CD4-positive, alpha-beta memory T cell (primary cell): Measurements from ENCODE around the gene VWA3B. TPM values are rescaled to one million over a fixed set of nuclear protein-coding genes. Genes with fewer than 3 reads are reported as not detected.

Experiments used
- CTCF ChIA-PET: fragments of 350-600 bp; sonication (Branson Sonifier 250); formaldehyde crosslinking; loops from one replicate; lab custom pipeline; 2021; ENCODE audit warnings: inconsistent platforms; ENCODE audit not compliant: partially characterized antibody; lab: Charles Lee
- POLR2A ChIA-PET: fragments of 350-600 bp; sonication (Branson Sonifier 250); formaldehyde crosslinking; loops from one replicate; lab custom pipeline; 2021; ENCODE audit not compliant: partially characterized antibody; lab: Charles Lee
- DNase-seq, 5 donors: peaks; one replicate each; pipeline versions ENCODE4 v3.0.0 to v3.0.0-alpha.2; 2020 to 2022; ENCODE audit warnings: mixed read lengths in 1 of 5
- H3K27ac ChIP-seq: one replicate; pipeline ENCODE4 v1.7.0; 2013; ENCODE audit warnings: low read depth, low read length
- H3K27me3 ChIP-seq: 2 replicates; pipeline ENCODE4 v1.7.0; 2013; ENCODE audit warnings: mild to moderate bottlenecking, low read length, moderate library complexity; ENCODE audit not compliant: insufficient read depth
- H3K36me3 ChIP-seq: 2 replicates; pipeline ENCODE4 v1.7.0; 2013; ENCODE audit warnings: mild to moderate bottlenecking, low read length, moderate library complexity; ENCODE audit not compliant: insufficient read depth
- H3K4me1 ChIP-seq: 2 replicates; pipeline ENCODE4 v1.7.0; 2013; ENCODE audit warnings: mild to moderate bottlenecking, low read length, moderate library complexity; ENCODE audit not compliant: insufficient read depth
- H3K4me3 ChIP-seq, 2 donors: one replicate each; pipeline ENCODE4 v1.7.0; 2013; ENCODE audit warnings: low read length in 2 of 2, mild to moderate bottlenecking in 1 of 2
- H3K9me3 ChIP-seq, 2 donors: one replicate each; pipeline ENCODE4 v1.7.0; 2013; ENCODE audit warnings: low read length in 2 of 2, control low read depth in 1 of 2; ENCODE audit not compliant: control insufficient read depth in 1 of 2
- H3K27ac Mint-ChIP-seq, 7 donors: one replicate each; pipeline ENCODE4 v1.8.0; 2020 to 2021; ENCODE audit warnings: mixed read lengths in 7 of 7, mild to moderate bottlenecking in 6 of 7, inconsistent platforms in 3 of 7, moderate library complexity in 3 of 7
- H3K27me3 Mint-ChIP-seq, 2 donors: one replicate each; pipeline ENCODE4 v1.8.0; 2020 to 2021; ENCODE audit warnings: mixed read lengths in 2 of 2
- H3K36me3 Mint-ChIP-seq, 2 donors: one replicate each; pipeline ENCODE4 v1.8.0; 2020 to 2021; ENCODE audit warnings: mixed read lengths in 2 of 2, inconsistent platforms in 1 of 2, mild to moderate bottlenecking in 1 of 2
- H3K4me1 Mint-ChIP-seq, 4 donors: one replicate each; pipeline ENCODE4 v1.8.0; 2020 to 2021; ENCODE audit warnings: mixed read lengths in 4 of 4, mild to moderate bottlenecking in 1 of 4
- H3K4me3 Mint-ChIP-seq, 8 donors: one replicate each; pipeline ENCODE4 v1.8.0; 2020 to 2021; ENCODE audit warnings: mixed read lengths in 8 of 8, mild to moderate bottlenecking in 7 of 8, moderate library complexity in 6 of 8, inconsistent platforms in 3 of 8
- H3K9me3 Mint-ChIP-seq, 8 donors: one replicate each; pipeline ENCODE4 v1.8.0; 2020 to 2021; ENCODE audit warnings: mixed read lengths in 8 of 8, mild to moderate bottlenecking in 5 of 8, inconsistent platforms in 3 of 8, moderate library complexity in 1 of 8
- intact Hi-C: fragments of 100-400 bp; cut with micrococcal nuclease; formaldehyde crosslinking; loops from one replicate; pipeline ENCODE4 v1.15.1; 2023
- polyA plus RNA-seq, 2 donors: library from polyadenylated mRNA; unstranded; fragments of 300-500 nt; fragmentation: Illumina TruSeq; gene quantifications; one replicate each; pipeline ENCODE4 v1.2.3, GENCODE V29; 2021
- total RNA-seq, 2 experiments: library from RNA; stranded (reverse); gene quantifications; one replicate each; pipeline ENCODE4 v1.2.3, GENCODE V29; 2021

Gene VWA3B
- total and polyA plus RNA-seq, 4 experiments from 2014 or later = not detected

- POLR2A ChIA-PET = no interaction called here
- Mint-ChIP-seq H3K9me3 (peaks cover 0 to 6% (median 2%) of the 10 kb centered on the region in 8 donors), H3K36me3 (no peaks in the 10 kb centered on the region), H3K4me3 (no peak overlapping the region), H3K27me3 (peaks cover 39 to 46% of the 10 kb centered on the region in 2 donors), H3K4me1 (peaks cover 0 to 15% (median 12%) of the 10 kb centered on the region in 4 donors), H3K27ac (no peak overlapping the region)
- intact Hi-C loops = no loop called here
- H3K27me3 ChIP-seq = no peaks in the 10 kb centered on the region
- H3K27ac ChIP-seq = no peak overlapping the region
- no peaks in the 10 kb centered on the region for H3K9me3 ChIP-seq
- no peaks in the 10 kb centered on the region for H3K36me3 ChIP-seq
- CTCF ChIA-PET = no interaction called here
- H3K4me1 ChIP-seq = no peaks in the 10 kb centered on the region
- DNase-seq = no peak
- no peak overlapping the region for H3K4me3 ChIP-seq
Measured at GRCh38 chr2:98343285-98343684, 256.3 kb downstream of the VWA3B start.

GRCh38 chr2:98346311-98347236 lies 259.6 kb downstream of the VWA3B start, which contains the start of gene CNGA3:
TSS of gene CNGA3 (plus strand) at chr2:98346456. CDS start at chr2:98369976, 23,520 bp downstream.
- Histone ChIP-seq H3K27me3 (peaks cover 7% of the 10 kb centered on the region), H3K4me1 (no peaks in the 10 kb centered on the region)
- H3K9me3 Mint-ChIP-seq = peaks cover 3 to 16% (median 8%) of the 10 kb centered on the region in 8 donors

GRCh38 chr2:98347298-98348065 lies 260.5 kb downstream of the VWA3B start:
- intact Hi-C loops = no loop called here
- H3K9me3 Mint-ChIP-seq = peaks cover 3 to 21% (median 11%) of the 10 kb centered on the region in 8 donors
- CTCF ChIA-PET = no interaction called here
- H3K27me3 Mint-ChIP-seq = peaks cover 61 to 66% of the 10 kb centered on the region in 2 donors
- POLR2A ChIA-PET = no interaction called here
- Histone ChIP-seq H3K27ac (no peak overlapping the region), H3K4me1 (no peaks in the 10 kb centered on the region), H3K27me3 (peaks cover 7% of the 10 kb centered on the region), H3K36me3 (no peaks in the 10 kb centered on the region), H3K4me3 (no peak overlapping the region), H3K9me3 (no peaks in the 10 kb centered on the region)
- H3K4me1 Mint-ChIP-seq = peaks cover 0 to 19% (median 15%) of the 10 kb centered on the region in 4 donors
- no peak for DNase-seq
- peak overlapping the region in 4 of 8 donors; percentile 31 to 51 (median 35) for H3K4me3 Mint-ChIP-seq
- no peaks in the 10 kb centered on the region for H3K36me3 Mint-ChIP-seq
- H3K27ac Mint-ChIP-seq = no peak overlapping the region

More at GRCh38 chr2:98346311-98347236, 259.6 kb downstream of the VWA3B start, which contains the start of gene CNGA3:
- Histone ChIP-seq H3K27ac (no peak within 1 kb of the TSS), H3K4me3 (no peak within 1 kb of the TSS), H3K9me3 (no peaks in the 10 kb centered on the region), H3K36me3 (no peaks in the 10 kb centered on the region)
- intact Hi-C loops = no loop called here
- ChIA-PET POLR2A (no interaction called here), CTCF (no interaction called here)
- no peak within 1 kb of the TSS for H3K27ac Mint-ChIP-seq
- DNase-seq = peak in 4 of 5 donors; percentile 9 to 23 (median 16)
- H3K36me3 Mint-ChIP-seq = no peaks in the 10 kb centered on the region
- peak within 1 kb of the TSS in 3 of 8 donors; percentile 61 to 68 (median 63) for H3K4me3 Mint-ChIP-seq
- H3K4me1 Mint-ChIP-seq = peaks cover 0 to 19% (median 15%) of the 10 kb centered on the region in 4 donors
- H3K27me3 Mint-ChIP-seq = peaks cover 60 to 65% of the 10 kb centered on the region in 2 donors

- Histone ChIP-seq H3K36me3 (no peaks in the 10 kb centered on the region), H3K27me3 (peaks cover 7% of the 10 kb centered on the region), H3K27ac (no peak overlapping the region), H3K9me3 (no peaks in the 10 kb centered on the region), H3K4me3 (no peak overlapping the region), H3K4me1 (no peaks in the 10 kb centered on the region)
- Mint-ChIP-seq H3K4me1 (peaks cover 0 to 19% (median 15%) of the 10 kb centered on the region in 4 donors), H3K9me3 (peaks cover 3 to 21% (median 11%) of the 10 kb centered on the region in 8 donors), H3K27ac (no peak overlapping the region), H3K36me3 (no peaks in the 10 kb centered on the region), H3K4me3 (peak overlapping the region in 6 of 8 donors; percentile 11 to 46 (median 33)), H3K27me3 (peaks cover 56 to 63% of the 10 kb centered on the region in 2 donors)
- ChIA-PET POLR2A (no interaction called here), CTCF (no interaction called here)
- intact Hi-C loops = no loop called here
- no peak for DNase-seq
Measured at GRCh38 chr2:98348066-98348561, 261.1 kb downstream of the VWA3B start.

GRCh38 chr2:98350411-98350810 lies 263.4 kb downstream of the VWA3B start:
- Mint-ChIP-seq H3K27ac (no peak overlapping the region), H3K4me3 (no peak overlapping the region), H3K4me1 (peaks cover 0 to 19% (median 15%) of the 10 kb centered on the region in 4 donors), H3K9me3 (peaks cover under 1 to 21% (median 12%) of the 10 kb centered on the region in 8 donors), H3K36me3 (no peaks in the 10 kb centered on the region), H3K27me3 (peaks cover 46 to 50% of the 10 kb centered on the region in 2 donors)
- no peaks in the 10 kb centered on the region for H3K9me3 ChIP-seq
- peaks cover 7% of the 10 kb centered on the region for H3K27me3 ChIP-seq
- H3K4me1 ChIP-seq = no peaks in the 10 kb centered on the region
- H3K4me3 ChIP-seq = no peak overlapping the region
- ChIA-PET CTCF (no interaction called here), POLR2A (no interaction called here)
- H3K36me3 ChIP-seq = no peaks in the 10 kb centered on the region
- no peak for DNase-seq
- intact Hi-C loops = no loop called here
- no peak overlapping the region for H3K27ac ChIP-seq

GRCh38 chr2:98355881-98356280 lies 268.9 kb downstream of the VWA3B start:
- no peak for DNase-seq
- Mint-ChIP-seq H3K4me3 (no peak overlapping the region), H3K9me3 (peaks cover 0 to 12% (median 7%) of the 10 kb centered on the region in 8 donors), H3K36me3 (no peaks in the 10 kb centered on the region), H3K4me1 (no peaks in the 10 kb centered on the region), H3K27ac (peak overlapping the region in 1 of 7 donors; percentile 49), H3K27me3 (peaks cover 15 to 18% of the 10 kb centered on the region in 2 donors)
- H3K36me3 ChIP-seq = no peaks in the 10 kb centered on the region
- H3K27me3 ChIP-seq = no peaks in the 10 kb centered on the region
- no peaks in the 10 kb centered on the region for H3K9me3 ChIP-seq
- POLR2A ChIA-PET = no interaction called here
- no peak overlapping the region for H3K27ac ChIP-seq
- H3K4me3 ChIP-seq = no peak overlapping the region
- CTCF ChIA-PET = no interaction called here
- intact Hi-C loops = no loop called here
- no peaks in the 10 kb centered on the region for H3K4me1 ChIP-seq
